Adipocyte (in vitro differentiated cells): ENCODE measurements around the gene GSTCD.
"Not testable (repeated sequence)": the region's sequence is repeated elsewhere in the genome, so short reads cannot be mapped to it uniquely, and the experiment has no call there.

Experiments used
- DNase-seq: peaks from one replicate; pipeline ENCODE4 v3.0.0-alpha.2; 2015; ENCODE audit warnings: low read depth
- H3K27me3 ChIP-seq: replicated peaks from 2 replicates; pipeline ENCODE4 v1.7.0; 2013; ENCODE audit warnings: mild to moderate bottlenecking, low read length, moderate library complexity; ENCODE audit not compliant: control insufficient read depth, insufficient read depth
- H3K36me3 ChIP-seq: 2 replicates; pipeline ENCODE4 v1.7.0; 2013; ENCODE audit warnings: low read length, mild to moderate bottlenecking, moderate library complexity; ENCODE audit not compliant: control insufficient read depth, insufficient read depth, severe bottlenecking
- H3K4me1 ChIP-seq: 2 replicates; pipeline ENCODE4 v1.7.0; 2013; ENCODE audit warnings: mild to moderate bottlenecking, low read length, moderate library complexity; ENCODE audit not compliant: control insufficient read depth, insufficient read depth
- H3K4me3 ChIP-seq: 2 replicates; pipeline ENCODE4 v1.7.0; 2013; ENCODE audit warnings: mild to moderate bottlenecking, low read length, moderate library complexity
- H3K9ac ChIP-seq: 2 replicates; pipeline ENCODE4 v1.7.0; 2013; ENCODE audit warnings: mild to moderate bottlenecking, low read length, moderate library complexity
- H3K9me3 ChIP-seq: 2 replicates; pipeline ENCODE4 v1.7.0; 2013; ENCODE audit warnings: mild to moderate bottlenecking, low read length, moderate library complexity; ENCODE audit not compliant: control insufficient read depth

The GSTCD gene

GRCh38 chr4:105715692-105716278 is 7.2 kb downstream of the GSTCD start:
- peak; percentile 84 for DNase-seq
- peaks cover 21% of the 10 kb centered on the region for H3K4me1 ChIP-seq
- no peaks in the 10 kb centered on the region for H3K9me3 ChIP-seq
- H3K4me3 ChIP-seq = no peak overlapping the region
- H3K36me3 ChIP-seq = peaks cover 8% of the 10 kb centered on the region
- no peaks in the 10 kb centered on the region for H3K27me3 ChIP-seq
- H3K9ac ChIP-seq = no peak overlapping the region

GRCh38 chr4:105719204-105719603 is 10.6 kb downstream of the GSTCD start:
- DNase-seq = no peak
- Histone ChIP-seq H3K9me3 (no peaks in the 10 kb centered on the region), H3K4me1 (peaks cover 8% of the 10 kb centered on the region)

GRCh38 chr4:105725623-105726022 is 17.0 kb downstream of the GSTCD start:
- no peaks in the 10 kb centered on the region for H3K4me1 ChIP-seq
- no peak overlapping the region for H3K9ac ChIP-seq
- peaks cover 5% of the 10 kb centered on the region for H3K36me3 ChIP-seq
- peaks cover 4% of the 10 kb centered on the region for H3K9me3 ChIP-seq
- no peaks in the 10 kb centered on the region for H3K27me3 ChIP-seq
- no peak overlapping the region for H3K4me3 ChIP-seq
- no peak for DNase-seq

More at GRCh38 chr4:105719204-105719603, 10.6 kb downstream of the GSTCD start:
- no peak overlapping the region for H3K4me3 ChIP-seq
- no peaks in the 10 kb centered on the region for H3K27me3 ChIP-seq
- H3K9ac ChIP-seq = no peak overlapping the region
- peaks cover 8% of the 10 kb centered on the region for H3K36me3 ChIP-seq

GRCh38 chr4:105729895-105730294 is 21.3 kb downstream of the GSTCD start:
- not testable (repeated sequence) for H3K9ac ChIP-seq, DNase-seq, H3K4me3 ChIP-seq, H3K36me3 ChIP-seq, H3K27me3 ChIP-seq, H3K9me3 ChIP-seq, H3K4me1 ChIP-seq

- not testable (repeated sequence) for H3K9ac ChIP-seq, H3K36me3 ChIP-seq, H3K4me1 ChIP-seq, H3K27me3 ChIP-seq, H3K4me3 ChIP-seq, DNase-seq
- H3K9me3 ChIP-seq = peaks cover 32% of the 10 kb centered on the region
These were observed 26.6 kb downstream of the GSTCD start for GRCh38 chr4:105735217-105735616.

- peaks cover 22% of the 10 kb centered on the region for H3K9me3 ChIP-seq
- H3K4me1 ChIP-seq = no peaks in the 10 kb centered on the region
- peak; percentile 68 for DNase-seq
- H3K27me3 ChIP-seq = no peaks in the 10 kb centered on the region
- no peak overlapping the region for H3K4me3 ChIP-seq
- no peak overlapping the region for H3K9ac ChIP-seq
- no peaks in the 10 kb centered on the region for H3K36me3 ChIP-seq
These were observed 33.0 kb downstream of the GSTCD start for GRCh38 chr4:105741548-105741947.

GRCh38 chr4:105748222-105748621 is 39.6 kb downstream of the GSTCD start:
- Histone ChIP-seq H3K9ac (no peak overlapping the region), H3K4me1 (no peaks in the 10 kb centered on the region), H3K27me3 (no peaks in the 10 kb centered on the region), H3K4me3 (no peak overlapping the region), H3K36me3 (no peaks in the 10 kb centered on the region), H3K9me3 (no peaks in the 10 kb centered on the region)
- DNase-seq = no peak

- no peaks in the 10 kb centered on the region for H3K9me3 ChIP-seq
- no peak overlapping the region for H3K4me3 ChIP-seq
- no peak overlapping the region for H3K9ac ChIP-seq
- no peaks in the 10 kb centered on the region for H3K27me3 ChIP-seq
- H3K36me3 ChIP-seq = no peaks in the 10 kb centered on the region
- no peaks in the 10 kb centered on the region for H3K4me1 ChIP-seq
- DNase-seq = peak; percentile 15
These were observed 43.2 kb downstream of the GSTCD start for GRCh38 chr4:105751718-105752299.

- H3K9me3 ChIP-seq = no peaks in the 10 kb centered on the region
These were observed 44.8 kb downstream of the GSTCD start for GRCh38 chr4:105753361-105753760.

GRCh38 chr4:105755375-105755774 is 46.8 kb downstream of the GSTCD start:
- no peaks in the 10 kb centered on the region for H3K36me3 ChIP-seq
- H3K9me3 ChIP-seq = no peaks in the 10 kb centered on the region
- DNase-seq = no peak
- H3K4me3 ChIP-seq = no peak overlapping the region
- no peak overlapping the region for H3K9ac ChIP-seq
- H3K4me1 ChIP-seq = no peaks in the 10 kb centered on the region
- H3K27me3 ChIP-seq = no peaks in the 10 kb centered on the region

More at GRCh38 chr4:105753361-105753760, 44.8 kb downstream of the GSTCD start:
- no peak overlapping the region for H3K4me3 ChIP-seq
- H3K27me3 ChIP-seq = no peaks in the 10 kb centered on the region
- no peak overlapping the region for H3K9ac ChIP-seq
- H3K36me3 ChIP-seq = no peaks in the 10 kb centered on the region
- DNase-seq = no peak
- H3K4me1 ChIP-seq = no peaks in the 10 kb centered on the region

- H3K9ac ChIP-seq = no peak overlapping the region
- H3K36me3 ChIP-seq = no peaks in the 10 kb centered on the region
- no peaks in the 10 kb centered on the region for H3K4me1 ChIP-seq
- no peaks in the 10 kb centered on the region for H3K9me3 ChIP-seq
- H3K4me3 ChIP-seq = no peak overlapping the region
- no peaks in the 10 kb centered on the region for H3K27me3 ChIP-seq
- DNase-seq = no peak
These were observed 50.4 kb downstream of the GSTCD start for GRCh38 chr4:105758958-105759357.
